CD1c-positive myeloid dendritic cell (primary cell): ENCODE data around the gene P4HB.
A peak's percentile ranks its signal among the peaks of the same experiment; 100 is the strongest.

Experiments used
- DNase-seq: peaks from one replicate; pipeline ENCODE4 v3.0.0-alpha.2; 2016; ENCODE audit errors: extremely low spot score

P4HB gene

GRCh38 chr17:81810892-81811704 is 49.2 kb downstream of the P4HB start:
- DNase-seq: no peak

- no peak for DNase-seq
Observed at GRCh38 chr17:81810476-81810875, 49.9 kb downstream of the P4HB start.

GRCh38 chr17:81809556-81809998 is 50.8 kb downstream of the P4HB start:
- DNase-seq: no peak

- no peak for DNase-seq
Observed at GRCh38 chr17:81808778-81809555, 51.4 kb downstream of the P4HB start.

- no peak for DNase-seq
Observed at GRCh38 chr17:81807839-81808238, 52.5 kb downstream of the P4HB start.

GRCh38 chr17:81807210-81807719 is 53.1 kb downstream of the P4HB start:
- no peak for DNase-seq

GRCh38 chr17:81806461-81807209 is 53.7 kb downstream of the P4HB start:
- DNase-seq: no peak

- DNase-seq: no peak
Observed at GRCh38 chr17:81805707-81806460, 54.5 kb downstream of the P4HB start.

- DNase-seq: no peak
Observed at GRCh38 chr17:81804559-81805399, 55.6 kb downstream of the P4HB start.

- DNase-seq: no peak
Observed at GRCh38 chr17:81803728-81804558, 56.4 kb downstream of the P4HB start, which contains the start of gene GCGR. TSS of gene GCGR (plus strand) at chr17:81804150. CDS start at chr17:81809019, 4,869 bp downstream.

GRCh38 chr17:81802856-81803643 is 57.3 kb downstream of the P4HB start:
- no peak for DNase-seq

- DNase-seq: no peak
Observed at GRCh38 chr17:81802048-81802758, 58.1 kb downstream of the P4HB start.

GRCh38 chr17:81801327-81801726 is 59.0 kb downstream of the P4HB start:
- no peak for DNase-seq

GRCh38 chr17:81794509-81794908 is 65.8 kb downstream of the P4HB start:
- DNase-seq: peak; percentile 18

- no peak for DNase-seq
Observed at GRCh38 chr17:81794074-81794476, 66.3 kb downstream of the P4HB start.
